Esophagus muscularis mucosa (tissue), 4 donors: ENCODE data around the gene TFF1. TPM values are rescaled to one million over a fixed set of nuclear protein-coding genes. Genes with fewer than 3 reads are reported as not detected.

Experiments used
- DNase-seq: peaks from one replicate; pipeline ENCODE4 v3.0.0-alpha.2; 2017; ENCODE audit errors: extremely low spot score
- H3K27ac ChIP-seq, 4 donors: fragments of 200-600 bp; sonication (generic); replicated peaks in 1 of 4; 1 replicate in 3 of 4; 2 replicates in 1 of 4; pipeline ENCODE4 v1.5.1; 2016 to 2019; ENCODE audit warnings: mild to moderate bottlenecking in 1 of 4
- H3K27me3 ChIP-seq, 4 donors: fragments of 200-600 bp; sonication (generic); one replicate each; pipeline versions ENCODE4 v1.5.1 to v1.6.0; 2016 to 2019
- H3K36me3 ChIP-seq, 4 donors: fragments of 200-600 bp; sonication (generic); one replicate each; pipeline ENCODE4 v1.5.1; 2016 to 2019
- H3K4me1 ChIP-seq, 4 donors: fragments of 200-600 bp; sonication (generic); one replicate each; pipeline ENCODE4 v1.5.1; 2016 to 2019
- H3K4me3 ChIP-seq, 4 donors: fragments of 200-600 bp; sonication (generic); 1 replicate in 2 of 4; 2 replicates in 2 of 4; pipeline ENCODE4 v1.5.1; 2016 to 2019; ENCODE audit warnings: mild to moderate bottlenecking in 4 of 4, moderate library complexity in 1 of 4
- H3K9me3 ChIP-seq, 4 donors: fragments of 200-600 bp; sonication (generic); 1 replicate in 3 of 4; 2 replicates in 1 of 4; pipeline ENCODE4 v1.5.1; 2016 to 2019
- EP300 ChIP-seq: sonication (generic); formaldehyde crosslinking; IDR thresholded peaks from one replicate; pipeline ENCODE4 v1.6.1; 2017; ENCODE audit warnings: antibody characterized with exemption
- POLR2A ChIP-seq: fragments of 450-650 bp; IDR thresholded peaks from one replicate; pipeline ENCODE4 v1.6.1; 2017; ENCODE audit warnings: antibody characterized with exemption, moderate library complexity, mild to moderate bottlenecking, low read depth
- POLR2AphosphoS5 ChIP-seq, 2 donors: sonication (generic); formaldehyde crosslinking; IDR thresholded peaks; one replicate each; pipeline ENCODE4 v1.6.1; 2017; ENCODE audit warnings: antibody characterized with exemption in 2 of 2
- WGBS: methylation state at CpG from one replicate; pipeline ENCODE4 v1.1.5; 2018; 5-methylcytosine and 5-hydroxymethylcytosine counted together
- intact Hi-C: fragments of 100-400 bp; cut with DNase I; formaldehyde crosslinking; loops from one replicate; pipeline ENCODE4 v1.15.1; 2023
- total RNA-seq, 4 donors: library from RNA; depleted of rRNA; stranded (reverse); fragments of >200 nt; gene quantifications; one replicate each; pipeline versions ENCODE4 v1.1.0 to v1.2.1, GENCODE V29; 2016
- TF ChIP-seq, protein P1 (sequence below), 3 experiments: fragments of 200-600 bp in 2 of 3; fragments of 450-650 bp in 1 of 3; sonication (generic) in 2 of 3; IDR thresholded peaks; one replicate each; pipeline ENCODE4 v1.5.1; 2017 to 2019; ENCODE audit warnings: antibody characterized with exemption in 3 of 3, mild to moderate bottlenecking in 2 of 3, moderate library complexity in 1 of 3

Gene TFF1
- total RNA-seq, 4 donors from 2014 or later, result not detected

DNA sequence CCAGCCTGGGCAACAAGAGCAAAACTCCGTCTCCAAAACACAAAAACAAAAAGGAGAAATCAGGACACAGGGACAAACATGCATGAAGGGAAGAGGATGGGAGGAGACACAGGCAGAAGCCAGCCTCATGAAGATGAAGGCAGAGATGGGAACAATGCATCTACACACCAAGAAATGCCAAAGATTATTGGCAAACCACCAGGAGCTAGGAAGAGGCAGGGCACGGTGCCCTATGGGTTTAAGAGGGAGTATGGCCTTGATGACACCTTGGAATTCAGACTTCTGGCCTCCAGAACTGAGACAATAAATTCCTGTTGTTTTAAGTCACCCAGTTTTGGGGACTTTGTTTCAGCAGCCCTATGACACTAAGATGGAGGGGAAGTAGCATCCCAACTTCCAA lies 24.4 kb upstream of the TFF1 start:
- no peak overlapping the region for H3K4me3 ChIP-seq
- 74% methylated on average over 2 of the region's 2 CpGs for WGBS
- peaks cover 0 to 79% (median 0%) of the 10 kb centered on the region in 4 donors for H3K27me3 ChIP-seq
- DNase-seq, result no peak
- TF ChIP-seq POLR2AphosphoS5 (IDR thresholded peaks at IDR 0.05), result no peak
- TF ChIP-seq, protein P1, sequence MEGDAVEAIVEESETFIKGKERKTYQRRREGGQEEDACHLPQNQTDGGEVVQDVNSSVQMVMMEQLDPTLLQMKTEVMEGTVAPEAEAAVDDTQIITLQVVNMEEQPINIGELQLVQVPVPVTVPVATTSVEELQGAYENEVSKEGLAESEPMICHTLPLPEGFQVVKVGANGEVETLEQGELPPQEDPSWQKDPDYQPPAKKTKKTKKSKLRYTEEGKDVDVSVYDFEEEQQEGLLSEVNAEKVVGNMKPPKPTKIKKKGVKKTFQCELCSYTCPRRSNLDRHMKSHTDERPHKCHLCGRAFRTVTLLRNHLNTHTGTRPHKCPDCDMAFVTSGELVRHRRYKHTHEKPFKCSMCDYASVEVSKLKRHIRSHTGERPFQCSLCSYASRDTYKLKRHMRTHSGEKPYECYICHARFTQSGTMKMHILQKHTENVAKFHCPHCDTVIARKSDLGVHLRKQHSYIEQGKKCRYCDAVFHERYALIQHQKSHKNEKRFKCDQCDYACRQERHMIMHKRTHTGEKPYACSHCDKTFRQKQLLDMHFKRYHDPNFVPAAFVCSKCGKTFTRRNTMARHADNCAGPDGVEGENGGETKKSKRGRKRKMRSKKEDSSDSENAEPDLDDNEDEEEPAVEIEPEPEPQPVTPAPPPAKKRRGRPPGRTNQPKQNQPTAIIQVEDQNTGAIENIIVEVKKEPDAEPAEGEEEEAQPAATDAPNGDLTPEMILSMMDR (IDR thresholded peaks at IDR 0.05), result no peak
- TF ChIP-seq POLR2A, result no peak
- TF ChIP-seq EP300, result no peak
- H3K27ac ChIP-seq, result no peak overlapping the region
- H3K9me3 ChIP-seq, result no peaks in the 10 kb centered on the region
- H3K4me1 ChIP-seq, result no peaks in the 10 kb centered on the region
- H3K36me3 ChIP-seq, result no peaks in the 10 kb centered on the region
- intact Hi-C loops, result no loop called here

DNA sequence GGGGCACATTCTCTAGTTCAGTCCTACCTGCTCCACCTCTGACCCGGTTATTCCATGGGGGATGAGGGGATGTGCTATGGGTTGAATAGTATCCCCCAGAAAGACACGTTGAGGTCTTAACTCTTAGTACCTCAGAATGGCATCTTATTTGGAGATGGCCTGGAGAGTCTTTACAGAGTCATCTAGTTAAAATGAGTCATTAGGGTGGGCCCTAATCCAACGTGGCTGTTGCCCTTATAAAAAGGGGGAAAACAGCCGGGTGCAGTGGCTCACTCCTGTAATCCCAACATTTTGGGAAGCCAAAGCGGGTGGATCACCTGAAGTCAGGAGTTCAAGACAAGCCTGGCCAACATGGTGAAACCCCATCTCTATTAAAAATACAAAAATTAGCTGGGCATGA lies 23.9 kb upstream of the TFF1 start:
- Histone ChIP-seq H3K27ac (no peak overlapping the region), H3K4me3 (no peak overlapping the region), H3K4me1 (no peaks in the 10 kb centered on the region), H3K27me3 (peaks cover 0 to 81% (median 0%) of the 10 kb centered on the region in 4 donors), H3K36me3 (no peaks in the 10 kb centered on the region), H3K9me3 (no peaks in the 10 kb centered on the region)
- 74% methylated on average over 5 of the region's 5 CpGs for WGBS
- intact Hi-C loops, result no loop called here
- TF ChIP-seq EP300 (no peak), POLR2AphosphoS5 (IDR thresholded peaks at IDR 0.05) (no peak), POLR2A (no peak)
- TF ChIP-seq, protein P1 (IDR thresholded peaks at IDR 0.05), result no peak
- no peak for DNase-seq

DNA sequence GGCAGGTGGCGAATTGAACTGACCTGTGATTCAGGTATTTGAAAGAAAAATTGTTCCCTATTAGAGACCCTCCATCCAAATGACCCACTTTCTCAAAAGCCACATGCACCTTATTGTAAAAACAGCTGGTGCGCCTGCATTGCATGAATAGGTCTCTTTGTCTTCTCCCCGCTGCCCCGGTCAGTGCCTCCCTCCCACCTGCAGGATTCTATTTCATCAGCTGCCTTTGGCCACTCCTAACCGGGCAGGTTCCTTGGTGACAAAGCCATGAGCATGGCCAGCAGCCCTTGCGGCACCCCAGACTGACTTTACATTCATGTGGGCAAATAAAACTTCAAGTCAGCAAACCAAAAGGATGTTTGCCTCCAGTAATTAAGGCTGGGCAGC lies 23.1 kb upstream of the TFF1 start:
- Histone ChIP-seq H3K4me1 (no peaks in the 10 kb centered on the region), H3K27me3 (peaks cover 0 to 74% (median 0%) of the 10 kb centered on the region in 4 donors), H3K4me3 (no peak overlapping the region), H3K27ac (no peak overlapping the region), H3K36me3 (no peaks in the 10 kb centered on the region), H3K9me3 (no peaks in the 10 kb centered on the region)
- 88% methylated on average over 6 of the region's 6 CpGs for WGBS
- DNase-seq, result no peak
- TF ChIP-seq POLR2AphosphoS5 (IDR thresholded peaks at IDR 0.05) (no peak), EP300 (no peak), POLR2A (no peak)
- TF ChIP-seq, protein P1 (IDR thresholded peaks at IDR 0.05), result no peak
- intact Hi-C loops, result no loop called here

DNA sequence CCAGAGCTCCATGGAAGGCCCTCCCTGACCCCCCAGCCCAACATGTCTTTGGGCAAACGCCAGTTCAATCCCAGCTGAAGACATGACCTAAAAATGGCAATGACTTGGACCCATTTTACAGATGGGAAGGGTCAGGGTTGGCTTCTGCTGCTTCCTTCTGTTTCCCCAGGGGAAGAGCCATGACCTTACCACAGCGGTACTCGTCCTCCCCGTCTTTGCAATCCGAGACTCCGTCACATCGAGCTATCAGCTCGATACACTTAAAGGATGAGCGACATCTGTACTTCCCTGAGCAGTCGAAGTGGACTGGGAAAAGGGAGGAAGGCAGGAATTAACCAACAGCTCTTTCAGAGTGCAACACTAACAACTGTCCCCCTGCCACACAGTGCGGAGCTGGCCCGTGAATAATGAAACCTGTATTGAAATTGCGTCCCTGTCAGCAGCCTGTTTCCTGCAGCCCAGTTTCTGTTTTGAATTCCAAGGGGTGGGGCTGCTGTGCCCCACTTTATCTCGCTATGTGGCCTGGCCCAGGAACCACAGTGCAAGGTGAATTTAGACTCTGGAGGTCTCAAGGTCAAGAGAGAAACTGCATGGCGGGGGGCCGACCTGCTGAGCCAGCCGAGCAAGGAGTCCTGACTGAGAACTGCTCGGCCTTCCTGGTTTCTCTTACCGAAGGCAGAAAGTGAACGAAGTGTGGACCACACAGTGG lies 22.6 kb upstream of the TFF1 start:
- peaks cover 0 to 73% (median 0%) of the 10 kb centered on the region in 4 donors for H3K27me3 ChIP-seq
- TF ChIP-seq POLR2A (no peak), POLR2AphosphoS5 (IDR thresholded peaks at IDR 0.05) (no peak), EP300 (no peak)
- TF ChIP-seq, protein P1 (IDR thresholded peaks at IDR 0.05), result no peak
- intact Hi-C loops, result no loop called here
- H3K27ac ChIP-seq, result no peak overlapping the region
- no peak overlapping the region for H3K4me3 ChIP-seq
- DNase-seq, result no peak
- H3K4me1 ChIP-seq, result no peaks in the 10 kb centered on the region
- H3K9me3 ChIP-seq, result no peaks in the 10 kb centered on the region
- WGBS, result 71% methylated on average over 20 of the region's 20 CpGs
- no peaks in the 10 kb centered on the region for H3K36me3 ChIP-seq
